HTERT RPE-1 (cell line): ENCODE data around the gene GPC3.
"Not testable (repeated sequence)": the region's sequence is repeated elsewhere in the genome, so short reads cannot be mapped to it uniquely, and the experiment has no call there.

Experiments
- in situ Hi-C: fragments of 300-500 bp; cut with MboI; formaldehyde crosslinking; loops from 4 replicates; pipeline ENCODE4 v1.14.3; 2020; ENCODE audit warnings: low sequenced_read_pairs

GPC3 gene

GRCh38 chrX:133999031-133999705, 13.8 kb upstream of the GPC3 start:
- in situ Hi-C loops, result no loop called here

GRCh38 chrX:133995759-133996158, 10.4 kb upstream of the GPC3 start:
- in situ Hi-C loops, result no loop called here

GRCh38 chrX:133994576-133994975, 9.2 kb upstream of the GPC3 start:
- in situ Hi-C loops, result no loop called here

GRCh38 chrX:133992882-133993281, 7.5 kb upstream of the GPC3 start:
- in situ Hi-C loops, result no loop called here

- in situ Hi-C loops, result no loop called here
Observed at GRCh38 chrX:133991814-133992213, 6.4 kb upstream of the GPC3 start.

- in situ Hi-C loops, result not testable (repeated sequence)
Observed at GRCh38 chrX:133991057-133991456, 5.7 kb upstream of the GPC3 start.

- in situ Hi-C loops, result no loop called here
Observed at GRCh38 chrX:133989993-133990392, 4.6 kb upstream of the GPC3 start.

- in situ Hi-C loops, result no loop called here
Observed at GRCh38 chrX:133989490-133989889, 4.1 kb upstream of the GPC3 start.

GRCh38 chrX:133988010-133988409, 2.6 kb upstream of the GPC3 start:
- in situ Hi-C loops, result no loop called here

- in situ Hi-C loops, result no loop called here
Observed at GRCh38 chrX:133987188-133987587, 1.8 kb upstream of the GPC3 start.

- in situ Hi-C loops, result no loop called here
Observed at GRCh38 chrX:133985967-133986683, 731 bp upstream of the GPC3 start.

GRCh38 chrX:133984857-133985163, 584 bp downstream of the GPC3 start:
- in situ Hi-C loops, result no loop called here

- in situ Hi-C loops, result no loop called here
Observed at GRCh38 chrX:133983974-133984845, 1.2 kb downstream of the GPC3 start.

GRCh38 chrX:133983256-133983973, 2.0 kb downstream of the GPC3 start:
- in situ Hi-C loops, result no loop called here

- in situ Hi-C loops, result no loop called here
Observed at GRCh38 chrX:133981924-133982323, 3.5 kb downstream of the GPC3 start.

- in situ Hi-C loops, result no loop called here
Observed at GRCh38 chrX:133980832-133981588, 4.4 kb downstream of the GPC3 start.

GRCh38 chrX:133980406-133980805, 5.0 kb downstream of the GPC3 start:
- in situ Hi-C loops, result no loop called here

GRCh38 chrX:133979641-133980230, 5.7 kb downstream of the GPC3 start:
- in situ Hi-C loops, result no loop called here

GRCh38 chrX:133973704-133974103, 11.7 kb downstream of the GPC3 start:
- in situ Hi-C loops, result no loop called here

- in situ Hi-C loops, result no loop called here
Observed at GRCh38 chrX:133972916-133973315, 12.5 kb downstream of the GPC3 start.
